Right atrium auricular region (tissue), 2 donors: ENCODE results near the gene PHF8. TPM values are rescaled to one million over a fixed set of nuclear protein-coding genes. Genes with fewer than 3 reads are reported as not detected.

Source experiments
- DNase-seq: peaks from one replicate; pipeline ENCODE4 v3.0.0-alpha.2; 2019; ENCODE audit warnings: low spot score
- H3K27ac ChIP-seq, 2 donors: fragments of 200-600 bp; sonication (generic); 1 replicate in 1 of 2; 2 replicates in 1 of 2; pipeline ENCODE4 v1.5.1; 2016 to 2019
- H3K27me3 ChIP-seq, 2 donors: fragments of 200-600 bp; sonication (generic); one replicate each; pipeline versions ENCODE4 v1.5.1 to v1.6.0; 2017 to 2019
- H3K36me3 ChIP-seq: fragments of 200-600 bp; sonication (generic); one replicate; pipeline ENCODE4 v1.5.1; 2016
- H3K4me1 ChIP-seq, 2 donors: fragments of 200-600 bp; sonication (generic); one replicate each; pipeline versions ENCODE4 v1.5.1 to v1.6.0; 2017 to 2019
- H3K4me3 ChIP-seq, 2 donors: fragments of 200-600 bp; sonication (generic); 1 replicate in 1 of 2; 2 replicates in 1 of 2; pipeline ENCODE4 v1.5.1; 2017 to 2019; ENCODE audit warnings: mild to moderate bottlenecking in 1 of 2, moderate library complexity in 1 of 2
- H3K9me3 ChIP-seq, 2 donors: fragments of 200-600 bp; sonication (generic); one replicate each; pipeline ENCODE4 v1.5.1; 2019
- total RNA-seq, 2 donors: library from RNA; depleted of rRNA; stranded (reverse); fragments of >200 nt; gene quantifications; one replicate each; pipeline ENCODE4 v1.1.0, GENCODE V29; 2016
- TF ChIP-seq, protein P1 (sequence below), 2 donors: fragments of 200-600 bp; sonication (generic); IDR thresholded peaks; one replicate each; pipeline ENCODE4 v1.5.1; 2019; ENCODE audit warnings: antibody characterized with exemption in 2 of 2

Gene PHF8
- total RNA-seq, 2 donors from 2014 or later, result 7.8 to 12.7 TPM

DNA sequence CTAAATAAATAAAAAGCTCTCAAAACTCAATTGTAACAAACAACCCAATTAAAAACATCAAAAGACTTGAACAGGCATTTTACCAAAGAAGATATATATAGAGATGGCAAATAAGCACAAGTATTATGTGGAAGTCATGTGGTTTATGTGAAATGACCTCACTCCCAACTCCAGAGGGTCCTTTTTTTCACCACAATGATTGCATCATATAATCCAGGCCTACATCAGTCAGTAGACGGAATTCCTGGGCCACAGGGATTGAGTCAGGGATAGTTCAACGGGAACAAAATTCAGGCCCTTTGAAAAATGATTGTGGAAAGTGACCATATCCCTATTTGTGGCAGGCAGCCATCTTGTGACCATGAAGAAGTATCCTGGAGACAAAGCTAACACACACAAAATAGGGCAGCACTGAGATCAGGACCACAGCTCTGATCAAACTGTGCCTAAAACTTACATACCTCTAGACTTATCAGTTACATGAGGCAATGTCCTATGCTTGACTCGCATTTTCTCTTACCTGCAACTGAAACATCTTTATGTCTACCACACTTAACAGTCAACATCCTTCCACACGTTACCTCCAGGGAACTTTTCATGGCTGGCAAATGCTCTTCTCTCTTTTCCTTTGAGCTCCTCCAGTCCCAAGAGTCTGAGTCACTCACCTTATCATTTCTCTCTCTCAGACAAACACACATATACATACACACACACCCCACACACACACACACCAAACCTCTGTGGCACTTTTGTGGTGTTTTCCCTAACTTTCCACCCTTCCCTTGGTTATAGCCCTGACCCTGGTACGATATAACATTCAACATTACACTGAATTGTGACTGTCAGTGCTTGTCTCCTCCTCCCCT is 113.5 kb downstream of the PHF8 start:
- no peak overlapping the region for H3K4me3 ChIP-seq
- H3K27ac ChIP-seq, result no peak overlapping the region
- H3K36me3 ChIP-seq, result no peaks in the 10 kb centered on the region
- H3K9me3 ChIP-seq, result no peaks in the 10 kb centered on the region
- H3K27me3 ChIP-seq, result no peaks in the 10 kb centered on the region
- DNase-seq, result no peak
- TF ChIP-seq, protein P1, sequence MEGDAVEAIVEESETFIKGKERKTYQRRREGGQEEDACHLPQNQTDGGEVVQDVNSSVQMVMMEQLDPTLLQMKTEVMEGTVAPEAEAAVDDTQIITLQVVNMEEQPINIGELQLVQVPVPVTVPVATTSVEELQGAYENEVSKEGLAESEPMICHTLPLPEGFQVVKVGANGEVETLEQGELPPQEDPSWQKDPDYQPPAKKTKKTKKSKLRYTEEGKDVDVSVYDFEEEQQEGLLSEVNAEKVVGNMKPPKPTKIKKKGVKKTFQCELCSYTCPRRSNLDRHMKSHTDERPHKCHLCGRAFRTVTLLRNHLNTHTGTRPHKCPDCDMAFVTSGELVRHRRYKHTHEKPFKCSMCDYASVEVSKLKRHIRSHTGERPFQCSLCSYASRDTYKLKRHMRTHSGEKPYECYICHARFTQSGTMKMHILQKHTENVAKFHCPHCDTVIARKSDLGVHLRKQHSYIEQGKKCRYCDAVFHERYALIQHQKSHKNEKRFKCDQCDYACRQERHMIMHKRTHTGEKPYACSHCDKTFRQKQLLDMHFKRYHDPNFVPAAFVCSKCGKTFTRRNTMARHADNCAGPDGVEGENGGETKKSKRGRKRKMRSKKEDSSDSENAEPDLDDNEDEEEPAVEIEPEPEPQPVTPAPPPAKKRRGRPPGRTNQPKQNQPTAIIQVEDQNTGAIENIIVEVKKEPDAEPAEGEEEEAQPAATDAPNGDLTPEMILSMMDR (IDR thresholded peaks at IDR 0.05), result no peak
- no peaks in the 10 kb centered on the region for H3K4me1 ChIP-seq

DNA sequence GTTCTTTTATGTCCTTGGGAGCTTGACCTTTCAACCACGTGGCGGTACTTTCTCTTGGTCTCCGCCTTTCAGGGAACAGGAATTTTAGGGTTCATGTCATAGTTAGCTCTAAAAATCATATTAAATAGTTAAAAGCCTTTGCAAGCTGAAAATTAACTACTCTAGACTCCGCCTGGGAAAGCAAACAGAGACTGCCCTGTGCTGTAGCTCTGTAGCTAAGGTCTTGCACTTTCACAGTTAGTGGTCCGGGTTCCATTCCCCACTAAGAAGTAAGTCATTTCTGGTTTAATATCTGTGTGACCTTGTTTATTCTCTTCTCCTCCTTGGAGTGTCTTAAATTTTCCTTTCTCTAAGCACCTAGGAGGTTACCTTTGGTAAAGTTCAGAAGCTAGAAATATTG is 118.2 kb downstream of the PHF8 start:
- TF ChIP-seq, protein P1 (IDR thresholded peaks at IDR 0.05), result no peak

DNA sequence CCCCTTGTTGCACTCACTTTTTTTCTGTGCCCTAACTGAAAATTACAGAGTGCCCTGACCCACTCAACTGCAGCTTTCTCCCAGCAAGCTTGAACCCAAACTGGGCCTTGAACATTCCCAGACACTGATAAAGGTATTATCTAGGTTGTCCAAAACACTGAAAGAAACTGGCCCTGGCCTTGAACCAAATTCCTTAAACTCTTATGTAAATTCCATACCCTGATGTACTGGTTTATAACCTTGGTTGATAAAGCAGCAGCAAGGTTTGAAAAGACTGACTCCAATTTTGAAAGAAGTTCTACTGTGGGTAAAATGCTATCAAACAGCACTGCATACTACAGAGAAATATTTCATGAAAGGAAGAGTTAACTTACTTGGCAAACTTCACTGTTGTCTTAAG is 125.6 kb downstream of the PHF8 start:
- Histone ChIP-seq H3K36me3 (no peaks in the 10 kb centered on the region), H3K9me3 (no peaks in the 10 kb centered on the region), H3K4me3 (no peak overlapping the region), H3K4me1 (no peaks in the 10 kb centered on the region), H3K27me3 (no peaks in the 10 kb centered on the region), H3K27ac (no peak overlapping the region)
- no peak for DNase-seq
- TF ChIP-seq, protein P1 (IDR thresholded peaks at IDR 0.05), result no peak

More for the DNA sequence above, 118.2 kb downstream of the PHF8 start:
- Histone ChIP-seq H3K9me3 (no peaks in the 10 kb centered on the region), H3K36me3 (no peaks in the 10 kb centered on the region), H3K27me3 (no peaks in the 10 kb centered on the region), H3K4me1 (no peaks in the 10 kb centered on the region), H3K4me3 (no peak overlapping the region), H3K27ac (no peak overlapping the region)
- DNase-seq, result no peak

DNA sequence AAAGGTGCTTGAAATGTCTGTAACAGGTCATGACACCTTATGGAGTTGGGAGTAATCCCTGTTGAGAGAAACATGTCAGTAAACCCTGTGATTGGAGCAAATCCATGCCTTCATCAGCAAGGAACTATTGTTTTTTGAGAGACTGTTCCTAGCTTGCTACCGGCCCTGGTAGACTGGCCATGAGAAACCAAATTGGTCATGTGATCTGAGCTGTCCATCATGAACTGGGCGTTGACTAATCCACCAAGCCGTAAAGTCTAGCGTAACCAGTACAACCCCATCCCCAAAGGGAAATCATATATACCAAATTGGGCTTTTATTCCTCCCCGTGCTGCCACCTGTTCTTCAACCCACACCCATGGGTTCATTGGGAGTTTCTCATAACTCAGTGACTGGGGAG is 143.7 kb downstream of the PHF8 start:
- H3K4me1 ChIP-seq, result no peaks in the 10 kb centered on the region

DNA sequence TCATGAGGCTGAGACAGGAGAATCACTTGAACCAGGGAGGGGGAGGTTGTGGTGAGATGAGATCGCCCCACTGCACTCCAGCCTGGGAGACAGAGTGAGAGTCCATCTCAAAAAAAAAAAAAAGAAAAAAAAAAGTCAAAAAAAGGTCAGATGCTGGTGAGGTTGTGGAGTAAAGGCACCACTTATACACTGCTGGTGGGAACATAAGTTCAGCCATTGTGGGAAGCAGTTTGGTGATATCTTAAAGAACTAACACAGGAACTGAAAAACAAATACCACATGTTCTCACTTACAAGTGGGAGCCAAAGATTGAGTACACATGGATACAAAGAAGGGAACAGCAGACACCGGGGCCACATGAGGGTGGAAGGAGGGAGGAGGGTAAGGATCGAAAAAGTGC is 149.0 kb downstream of the PHF8 start:
- TF ChIP-seq, protein P1 (IDR thresholded peaks at IDR 0.05), result no peak
- Histone ChIP-seq H3K4me3 (no peak overlapping the region), H3K9me3 (no peaks in the 10 kb centered on the region)

More for the DNA sequence above, 143.7 kb downstream of the PHF8 start:
- TF ChIP-seq, protein P1 (IDR thresholded peaks at IDR 0.05), result no peak
- no peaks in the 10 kb centered on the region for H3K9me3 ChIP-seq
- no peak overlapping the region for H3K4me3 ChIP-seq
- no peaks in the 10 kb centered on the region for H3K27me3 ChIP-seq
- no peak overlapping the region for H3K27ac ChIP-seq
- DNase-seq, result no peak
- no peaks in the 10 kb centered on the region for H3K36me3 ChIP-seq

More for the DNA sequence above, 149.0 kb downstream of the PHF8 start:
- H3K27ac ChIP-seq, result no peak overlapping the region
- H3K27me3 ChIP-seq, result no peaks in the 10 kb centered on the region
- no peaks in the 10 kb centered on the region for H3K36me3 ChIP-seq
- H3K4me1 ChIP-seq, result no peaks in the 10 kb centered on the region
- DNase-seq, result no peak

Other genes with a start within 250 kb of the PHF8 start
- gene FAM120C, start 138.8 kb upstream of the PHF8 start, total RNA-seq, result 1 to 10 TPM; 4.3 to 4.6 TPM